Tongue (tissue), 2 donors: ENCODE results near the gene INSIG2. TPM values are rescaled to one million over a fixed set of nuclear protein-coding genes. Genes with fewer than 3 reads are reported as not detected.

ENCODE experiments used
- DNase-seq: peaks from one replicate; pipeline ENCODE4 v3.0.0-alpha.2; 2015
- total RNA-seq: library from RNA; depleted of rRNA; stranded (reverse); fragments of >200 nt; gene quantifications from one replicate; pipeline ENCODE4 v1.2.3, GENCODE V29; 2014

INSIG2 gene
- total RNA-seq, 1 donor from 2014 or later: 15.6 TPM

DNA sequence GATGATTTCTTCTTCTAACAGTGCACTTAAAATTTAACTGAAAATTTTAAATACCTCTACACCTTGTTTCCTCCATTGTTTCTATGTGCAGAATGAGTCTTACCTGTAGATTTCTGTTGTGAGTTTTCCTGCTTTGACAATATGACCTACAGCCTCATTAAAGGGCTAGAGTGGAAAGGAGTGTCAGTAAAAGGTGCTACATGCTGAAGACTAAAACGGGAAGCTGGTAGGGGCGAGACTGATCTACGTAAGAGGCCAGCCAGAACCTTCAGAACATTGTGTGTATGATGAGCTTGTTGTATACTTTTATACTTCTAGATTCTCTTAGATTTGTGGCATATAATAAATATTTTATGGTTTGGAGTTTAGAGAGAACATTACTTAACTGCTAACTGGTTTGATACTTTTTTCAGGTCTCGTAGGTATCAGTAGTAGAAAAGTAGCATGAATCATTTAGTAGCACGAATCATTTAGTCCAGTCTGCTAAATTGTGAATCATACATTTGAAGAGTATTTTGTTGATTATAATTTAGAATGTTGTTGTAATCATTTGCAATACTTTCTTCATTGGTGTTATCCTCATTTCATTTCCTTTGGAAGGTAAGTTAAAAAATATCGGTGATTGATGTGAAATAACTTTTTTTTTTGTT lies 14.3 kb downstream of the INSIG2 start:
- DNase-seq: no peak

DNA sequence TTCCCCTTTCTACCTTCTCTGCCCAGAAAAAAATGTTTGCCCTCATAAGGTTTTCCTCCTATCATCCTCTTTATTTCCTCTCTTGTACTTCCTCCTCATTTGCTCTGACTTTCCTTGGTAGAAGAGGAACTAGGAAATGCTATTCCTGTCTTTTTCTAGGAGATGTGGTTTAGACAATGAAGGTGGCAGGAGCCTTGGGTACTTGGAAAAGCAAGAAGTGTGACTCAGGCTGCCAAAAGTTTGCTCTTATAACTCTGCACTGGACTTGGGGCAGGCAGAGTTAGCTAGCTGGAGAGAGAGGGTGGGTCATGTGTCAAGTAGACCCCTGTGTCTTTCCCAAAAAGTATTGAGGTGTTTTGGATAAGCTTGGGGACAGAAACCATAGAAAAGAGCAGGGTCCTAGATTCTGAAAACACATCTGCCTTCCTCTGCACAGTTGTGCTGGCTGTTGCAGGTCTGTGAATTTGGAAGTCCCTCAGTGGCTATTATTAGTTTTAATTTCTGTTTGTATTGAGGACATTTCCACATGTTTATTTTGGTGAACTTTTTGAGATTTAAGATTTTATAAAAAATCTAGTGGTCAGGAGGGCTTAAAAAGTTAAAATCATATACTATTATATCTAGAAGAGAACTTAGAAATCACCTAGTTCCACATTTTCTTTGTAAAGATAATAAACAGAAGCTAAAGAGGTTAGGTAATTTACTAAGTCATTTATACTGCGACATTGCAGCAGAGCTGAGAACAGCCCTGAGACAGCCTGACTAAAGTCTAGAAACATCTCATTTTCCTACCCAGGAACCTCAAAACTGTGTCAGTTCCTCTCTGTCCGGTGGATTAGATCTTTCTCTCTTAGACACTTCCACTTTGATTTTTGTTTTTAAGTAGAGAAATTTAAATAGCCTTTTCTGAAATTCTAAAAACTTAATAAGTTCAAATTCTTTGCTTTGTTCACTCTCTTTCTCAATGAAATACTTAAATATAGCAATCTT lies 16.0 kb downstream of the INSIG2 start:
- no peak for DNase-seq

DNA sequence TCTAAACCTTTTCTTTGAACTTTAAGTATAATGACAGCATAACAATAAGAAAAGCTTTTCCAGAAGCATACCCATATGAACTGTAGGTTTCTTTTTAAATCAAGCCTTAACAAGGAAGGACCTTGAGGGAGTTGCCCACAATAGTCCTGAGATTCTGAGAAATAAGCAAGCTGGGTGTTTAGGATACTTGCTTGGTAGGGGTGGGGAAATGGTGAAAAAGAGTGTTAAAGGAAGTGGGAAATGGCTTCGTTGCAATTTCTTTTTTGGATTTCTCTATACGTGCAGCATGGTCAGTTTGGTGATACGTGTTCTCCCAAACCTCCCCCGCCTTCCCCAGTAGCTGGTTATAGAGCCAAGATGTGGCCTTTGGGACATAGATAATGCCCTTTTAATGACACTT lies 17.2 kb downstream of the INSIG2 start:
- no peak for DNase-seq

DNA sequence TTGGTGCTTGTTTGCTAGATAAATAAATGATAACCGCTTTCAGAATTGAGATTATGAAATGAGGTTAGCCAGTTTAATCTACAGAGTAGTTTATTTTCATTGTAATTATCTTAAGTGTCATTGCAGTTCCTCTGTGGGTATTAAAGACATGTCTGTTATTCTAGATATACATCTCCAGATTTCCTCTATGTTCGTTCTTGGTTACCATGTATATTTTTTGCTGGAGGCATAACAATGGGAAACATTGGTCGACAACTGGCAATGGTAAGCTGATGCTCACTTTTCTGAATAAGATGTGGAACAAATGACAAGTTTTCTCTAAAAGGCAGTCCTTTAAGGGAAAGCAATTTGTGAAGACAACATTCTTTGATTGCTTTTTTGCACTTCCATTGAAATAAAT lies 18.7 kb downstream of the INSIG2 start:
- no peak for DNase-seq

DNA sequence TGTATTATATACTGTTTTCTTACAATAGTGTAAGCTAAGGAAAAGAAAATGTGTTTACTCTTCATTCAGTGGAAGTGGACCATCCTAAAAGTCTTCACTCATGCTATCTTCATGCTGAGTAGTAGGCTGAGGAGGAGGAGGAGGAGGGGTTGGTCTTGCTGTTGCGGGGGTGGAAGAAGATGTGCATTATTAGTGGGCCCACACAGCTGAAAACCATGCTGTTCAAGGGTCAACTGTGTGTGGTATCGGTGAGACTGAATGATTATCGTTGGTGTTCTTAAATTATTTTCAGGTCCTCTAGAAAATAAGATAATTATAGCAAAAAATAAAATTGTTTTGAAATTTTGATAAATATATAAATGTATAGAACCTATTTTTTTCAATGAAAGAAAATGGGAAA lies 22.0 kb downstream of the INSIG2 start:
- DNase-seq: no peak

DNA sequence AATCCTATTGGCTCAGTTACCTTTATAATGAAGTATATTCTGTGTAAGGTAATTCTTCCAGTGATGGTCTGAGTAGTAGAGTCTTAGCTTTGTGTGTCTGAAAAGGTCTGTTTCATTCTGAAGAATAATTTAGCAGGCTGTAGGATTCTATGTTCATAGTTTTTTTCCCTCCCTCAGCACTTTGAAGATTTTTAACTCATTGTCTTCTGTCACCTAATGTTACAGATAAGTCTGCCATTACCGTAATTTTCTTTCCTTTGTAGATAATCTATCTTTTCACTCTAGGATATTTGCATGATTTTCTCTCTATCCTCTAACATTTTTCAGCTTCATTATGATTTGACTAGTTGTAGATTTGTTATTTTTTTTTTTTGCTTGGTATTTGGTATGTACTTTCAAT lies 22.7 kb downstream of the INSIG2 start:
- DNase-seq: no peak

DNA sequence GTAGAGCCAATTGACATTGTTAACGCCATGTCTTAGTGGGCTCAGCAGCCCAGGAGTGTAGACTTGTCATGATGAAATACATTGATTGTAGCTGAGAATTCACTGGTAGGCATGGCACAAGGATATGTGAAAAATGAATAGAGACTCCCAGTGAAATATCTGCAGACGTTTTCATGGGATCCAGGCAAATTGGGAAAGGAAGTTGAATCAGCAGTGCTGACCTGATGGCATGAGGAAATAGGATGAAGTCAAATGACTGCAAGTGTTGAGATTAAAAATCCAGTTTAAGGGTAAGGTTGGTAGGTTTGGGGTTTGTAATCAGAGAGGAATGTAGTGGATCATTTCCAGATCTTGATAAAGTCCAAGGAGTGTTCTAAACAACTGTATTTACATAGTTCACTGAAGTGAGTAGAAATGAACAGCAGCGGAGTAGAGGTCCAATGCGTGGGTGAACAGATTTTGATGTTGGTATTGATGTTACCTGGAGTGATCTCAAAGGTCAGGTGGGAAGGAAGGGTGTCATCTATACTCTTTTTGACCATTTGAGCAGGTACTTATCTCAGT lies 24.6 kb downstream of the INSIG2 start:
- no peak for DNase-seq

DNA sequence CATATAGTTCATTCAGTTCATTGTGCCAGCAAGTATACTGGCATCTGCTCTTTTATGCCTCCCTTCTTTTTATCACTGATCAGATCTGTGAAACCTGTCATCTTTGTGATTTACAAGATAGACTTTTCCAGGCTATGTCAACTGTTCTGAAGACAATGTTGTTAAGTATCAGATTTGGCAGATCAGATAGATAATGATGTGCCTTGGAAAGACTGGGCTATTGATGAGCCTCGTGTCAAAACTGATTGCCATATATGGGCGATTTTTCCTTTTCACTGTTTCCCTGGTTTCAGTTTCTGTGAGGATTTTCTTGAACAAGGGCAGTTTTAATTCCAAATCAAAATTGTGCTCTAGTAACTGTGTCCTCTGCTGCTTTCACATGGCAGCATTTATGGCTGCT lies 26.6 kb downstream of the INSIG2 start:
- no peak for DNase-seq

DNA sequence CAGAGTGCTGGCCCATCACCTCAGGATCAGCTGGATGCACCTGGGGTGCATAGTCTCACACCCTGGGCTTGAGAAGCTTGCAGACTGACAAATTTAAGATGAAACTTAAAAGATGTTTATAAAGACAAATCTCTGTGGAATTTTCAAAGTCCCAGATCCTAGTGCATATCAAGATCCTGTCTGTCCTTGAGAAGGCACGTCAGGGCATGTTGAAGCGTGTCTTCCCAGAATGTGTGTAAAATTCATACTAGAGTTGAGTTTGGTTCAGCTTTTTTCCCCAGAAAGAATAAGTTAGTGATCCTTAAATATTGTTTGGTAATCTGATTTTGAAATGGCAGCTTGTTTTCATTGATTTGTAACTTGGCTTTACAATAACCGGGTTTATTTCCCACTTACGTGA lies 27.5 kb downstream of the INSIG2 start:
- no peak for DNase-seq

DNA sequence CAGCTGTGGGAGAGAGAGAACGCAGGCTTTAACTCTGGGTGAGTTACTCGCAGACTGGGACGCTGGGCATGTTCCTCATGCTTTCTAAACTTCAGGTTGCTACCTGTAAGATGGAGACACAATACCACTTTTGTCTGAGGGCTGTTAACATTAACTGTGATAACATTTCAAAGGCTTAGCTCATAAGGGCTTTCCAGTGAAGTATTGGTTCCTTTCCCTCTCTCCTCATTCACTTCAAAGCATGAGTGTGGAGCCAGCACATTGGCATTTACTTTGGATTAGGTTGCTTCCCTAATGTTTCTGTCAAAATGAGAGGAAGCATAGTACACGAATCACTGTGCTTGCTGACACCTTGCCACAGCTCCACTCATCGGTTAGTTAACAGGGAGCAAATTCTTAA lies 30.2 kb downstream of the INSIG2 start:
- DNase-seq: no peak

DNA sequence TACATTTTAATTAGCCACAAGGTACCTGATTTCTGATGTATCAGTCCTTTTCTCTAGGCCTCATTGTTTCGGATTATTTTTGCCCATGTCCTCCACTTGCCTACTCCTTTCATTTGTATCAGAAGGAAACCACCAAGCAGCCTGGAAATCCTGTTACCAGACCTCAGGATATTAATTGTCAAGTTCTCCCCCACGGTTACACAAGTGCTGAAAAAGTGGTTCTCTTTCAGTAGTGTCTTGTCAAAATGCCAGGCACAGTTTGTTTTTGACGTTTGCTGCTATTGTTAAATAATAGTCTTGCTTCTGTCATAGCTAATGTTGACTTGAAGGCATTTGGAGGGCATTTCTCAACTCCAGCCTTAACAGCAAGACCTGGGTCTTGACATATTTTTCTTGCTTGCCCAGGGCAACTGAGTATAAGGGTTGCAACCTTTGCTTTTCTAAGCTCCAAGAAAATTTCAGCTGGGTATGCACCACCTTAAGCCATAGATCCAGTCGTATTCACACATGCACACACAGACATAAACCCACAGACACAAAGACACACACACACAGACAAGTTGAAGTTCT lies 31.0 kb downstream of the INSIG2 start:
- DNase-seq: no peak

DNA sequence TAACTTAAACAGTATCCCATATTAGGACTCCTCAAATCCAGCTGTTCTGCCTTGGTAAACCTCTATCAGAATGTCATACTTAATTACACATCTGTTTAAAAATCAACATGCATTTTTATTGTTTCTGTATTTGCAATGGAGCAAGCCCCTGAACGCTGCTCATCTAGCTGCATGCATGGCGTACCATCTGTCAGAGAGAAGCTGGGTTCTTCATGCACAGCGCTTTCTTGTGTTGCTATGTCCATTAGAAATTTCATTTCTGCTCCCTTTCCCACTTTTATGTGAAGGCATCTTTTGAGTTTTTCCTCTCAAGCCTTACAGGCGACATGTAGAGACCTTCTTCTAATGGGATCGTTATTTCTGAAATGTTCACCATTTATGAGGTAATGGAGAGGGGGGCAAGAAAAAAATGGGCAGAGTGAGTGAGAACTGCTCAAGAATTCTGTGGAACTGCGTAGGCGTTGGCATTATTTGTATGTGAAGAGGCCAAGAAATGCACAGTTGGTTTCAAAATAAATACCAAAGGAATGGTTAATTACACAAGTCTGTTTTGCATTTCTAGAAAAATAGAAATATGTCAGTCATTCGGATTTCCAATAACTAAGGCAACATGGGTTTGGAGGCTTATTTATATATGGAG lies 31.6 kb downstream of the INSIG2 start:
- no peak for DNase-seq

DNA sequence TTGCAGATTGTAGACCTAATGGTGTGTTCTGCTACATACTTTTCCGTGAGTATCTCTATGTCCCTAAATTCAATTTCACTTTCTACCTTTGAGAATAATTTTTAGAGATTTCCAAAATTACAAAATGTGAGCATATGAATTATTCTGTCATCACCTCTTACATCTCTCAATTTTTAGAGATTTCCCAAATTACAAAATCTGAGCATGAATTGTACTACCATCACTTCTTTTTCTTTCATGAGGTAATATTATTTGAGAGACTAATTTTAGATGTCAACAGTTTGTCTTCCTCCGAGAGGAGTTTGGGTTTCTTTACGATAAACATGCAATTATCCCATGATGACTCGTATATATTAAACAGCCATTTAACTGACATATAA lies 32.1 kb downstream of the INSIG2 start:
- no peak for DNase-seq

DNA sequence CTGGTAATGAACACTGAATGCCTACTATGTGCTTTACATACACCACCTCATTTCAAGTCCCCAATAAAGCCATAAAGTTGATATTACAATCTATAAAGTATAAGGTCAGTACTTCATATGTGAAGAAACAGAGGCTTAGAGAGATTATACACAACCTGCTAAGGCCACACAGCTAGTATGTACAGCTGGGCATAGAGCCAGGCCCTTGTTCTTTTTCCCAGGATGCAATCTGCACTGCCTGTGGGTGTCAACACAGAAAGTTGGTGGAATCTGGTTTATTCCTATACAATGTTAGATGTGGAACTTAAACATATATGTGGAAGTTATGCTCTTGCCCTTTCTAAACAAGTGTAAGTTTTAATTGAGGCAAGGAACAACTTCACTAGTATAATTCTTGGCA lies 32.8 kb downstream of the INSIG2 start:
- no peak for DNase-seq

DNA sequence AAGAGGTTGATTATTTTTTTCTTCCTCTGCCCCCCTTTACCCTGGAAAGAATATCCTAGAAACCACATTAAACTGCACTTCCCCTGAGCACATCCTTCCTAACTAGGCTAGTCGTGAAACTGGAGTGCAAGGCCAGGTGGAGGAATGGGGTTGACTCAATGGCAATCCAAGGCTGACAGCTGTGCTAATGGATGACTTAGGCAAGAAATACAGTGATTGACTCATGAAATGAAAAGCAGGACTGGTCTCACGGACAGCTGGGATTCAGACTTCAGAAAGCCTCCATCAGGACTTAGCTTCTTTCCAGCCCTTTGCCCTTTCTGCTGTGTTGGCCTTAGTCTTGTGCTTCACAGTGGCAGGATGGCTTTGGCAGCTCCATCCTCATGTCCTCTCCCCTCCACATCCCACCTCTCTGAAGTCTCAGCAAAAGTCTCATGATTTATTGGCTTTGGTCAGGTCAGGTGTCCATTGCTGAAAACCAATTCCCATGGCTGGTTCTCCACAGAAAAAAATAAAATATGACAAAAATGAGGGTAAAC lies 33.8 kb downstream of the INSIG2 start:
- no peak for DNase-seq

DNA sequence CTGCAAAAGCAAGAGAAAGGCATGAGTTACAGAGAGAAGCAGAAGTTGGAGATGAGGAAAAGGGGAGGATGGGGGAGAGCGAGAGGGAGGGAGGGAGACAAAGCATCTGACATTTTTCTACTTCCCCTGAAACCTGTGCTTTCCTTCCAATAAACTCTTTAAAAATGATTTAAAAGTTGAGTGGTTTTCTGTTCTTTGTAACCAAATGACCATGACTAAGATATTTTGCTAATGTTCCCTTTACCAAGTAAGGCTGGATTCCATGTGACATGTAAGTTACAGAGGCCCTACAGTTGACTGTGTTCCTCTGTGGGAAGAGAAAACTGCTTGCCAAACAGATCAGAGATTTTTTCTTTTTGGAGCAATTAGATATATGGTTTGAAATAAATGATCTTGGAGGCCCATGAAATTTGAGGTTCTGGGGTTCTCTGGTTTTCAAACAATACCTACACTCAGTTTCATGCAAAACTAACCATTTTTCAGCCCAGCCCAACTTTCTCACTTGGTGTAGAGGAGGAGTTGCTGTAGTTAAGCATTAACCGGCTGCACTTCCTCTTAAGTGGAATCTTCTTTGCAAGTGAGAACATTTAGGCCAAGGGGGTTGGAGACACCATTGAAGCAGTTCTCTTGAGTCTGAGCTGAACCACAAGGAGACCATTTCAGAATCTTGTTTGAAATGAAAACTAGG lies 34.5 kb downstream of the INSIG2 start:
- DNase-seq: no peak

DNA sequence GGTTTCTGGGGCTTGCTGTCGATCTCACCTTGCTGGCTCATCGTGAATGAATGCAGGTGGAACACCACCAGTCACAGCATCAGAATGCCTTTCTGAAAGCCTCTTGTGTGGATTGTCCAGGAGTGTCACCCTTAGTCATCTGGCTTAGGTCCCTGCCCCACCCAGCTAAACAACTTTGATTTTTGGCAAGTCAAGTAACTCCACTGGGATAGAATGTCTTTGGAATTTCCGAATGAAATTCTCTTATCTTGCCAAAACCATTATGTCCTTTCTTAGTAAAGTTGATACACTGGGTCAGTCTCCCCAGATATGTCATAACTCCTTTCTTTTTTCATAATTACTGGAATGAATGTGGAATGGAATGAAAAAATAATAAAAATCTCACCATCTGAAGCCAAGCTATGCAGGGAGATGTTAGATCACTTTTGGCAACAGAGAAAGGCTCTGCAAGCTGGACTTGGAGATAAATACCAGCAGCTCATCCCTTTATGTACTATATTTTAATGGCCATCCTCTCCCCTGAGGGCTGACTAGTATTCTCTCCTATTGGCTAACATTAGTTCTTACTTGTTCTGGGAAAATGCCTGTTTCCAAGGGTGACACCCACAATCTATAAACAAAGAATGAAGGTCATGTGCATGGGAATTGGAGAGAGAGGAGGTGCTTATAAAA lies 35.4 kb downstream of the INSIG2 start:
- DNase-seq: peak; percentile 33

DNA sequence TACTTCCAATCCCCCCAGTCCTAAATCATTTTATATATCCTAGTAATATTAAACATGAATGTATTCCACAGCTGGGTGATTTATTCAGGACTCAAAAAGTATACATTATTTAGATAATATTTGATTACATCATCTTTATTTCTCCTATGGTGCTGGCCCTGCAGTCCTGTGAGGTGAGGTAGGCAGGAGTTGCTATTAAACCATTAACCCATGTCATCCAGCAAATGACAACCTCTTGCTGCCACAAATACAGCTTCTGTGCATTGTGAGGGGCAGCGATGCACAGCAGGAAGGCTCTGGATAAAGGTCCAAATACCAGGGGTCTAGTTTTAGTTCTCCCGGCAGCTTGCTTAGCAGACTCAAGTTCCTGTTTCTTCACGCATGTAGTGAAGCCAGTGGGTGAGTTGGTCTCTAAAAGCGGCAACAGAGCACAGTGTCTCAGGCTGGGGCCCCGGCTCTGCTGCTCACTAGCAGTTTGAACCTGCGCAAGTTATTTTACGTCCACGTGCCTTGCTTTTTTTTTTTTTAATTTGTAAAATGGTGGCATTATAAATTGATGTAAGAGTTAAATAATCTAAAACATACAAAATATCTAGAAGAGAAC lies 36.1 kb downstream of the INSIG2 start:
- DNase-seq: no peak

DNA sequence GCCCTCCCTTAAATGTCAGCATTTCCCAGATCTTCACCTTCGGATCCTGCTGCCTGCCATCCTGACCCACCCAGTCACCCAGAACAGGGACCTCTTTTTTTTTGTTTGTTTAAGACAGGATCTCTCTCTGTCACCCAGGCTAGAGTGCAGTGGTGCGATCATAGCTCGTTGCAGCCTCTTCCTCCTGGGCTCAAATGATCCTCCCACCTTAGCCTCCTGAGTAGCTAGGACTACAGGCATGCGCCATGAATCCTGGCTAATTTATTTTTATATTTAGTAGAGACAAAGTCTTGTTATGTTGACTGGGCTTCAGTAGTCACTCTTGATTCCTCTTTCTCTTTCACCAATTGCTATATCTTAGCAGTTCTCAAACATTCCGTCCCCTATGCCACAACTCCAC lies 39.0 kb downstream of the INSIG2 start:
- no peak for DNase-seq

DNA sequence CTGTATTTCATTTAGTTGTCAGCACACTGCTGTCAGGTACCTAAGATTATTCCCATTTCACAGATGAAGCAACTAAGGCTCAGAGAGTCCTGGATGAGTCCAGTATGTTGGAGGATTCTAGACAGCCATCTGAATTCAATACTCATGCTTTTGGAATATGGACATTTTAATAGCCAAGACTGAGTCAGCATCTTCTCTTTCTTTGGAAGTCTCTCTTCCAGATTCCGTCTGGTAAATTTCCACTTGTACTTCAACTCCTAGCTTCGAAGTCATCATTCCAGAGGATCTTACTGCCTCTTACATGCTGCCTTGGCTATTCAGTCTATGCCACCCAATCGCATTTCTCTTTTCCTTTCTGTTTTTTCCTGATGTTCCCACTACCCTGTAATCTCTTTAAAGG lies 40.6 kb downstream of the INSIG2 start:
- DNase-seq: no peak

DNA sequence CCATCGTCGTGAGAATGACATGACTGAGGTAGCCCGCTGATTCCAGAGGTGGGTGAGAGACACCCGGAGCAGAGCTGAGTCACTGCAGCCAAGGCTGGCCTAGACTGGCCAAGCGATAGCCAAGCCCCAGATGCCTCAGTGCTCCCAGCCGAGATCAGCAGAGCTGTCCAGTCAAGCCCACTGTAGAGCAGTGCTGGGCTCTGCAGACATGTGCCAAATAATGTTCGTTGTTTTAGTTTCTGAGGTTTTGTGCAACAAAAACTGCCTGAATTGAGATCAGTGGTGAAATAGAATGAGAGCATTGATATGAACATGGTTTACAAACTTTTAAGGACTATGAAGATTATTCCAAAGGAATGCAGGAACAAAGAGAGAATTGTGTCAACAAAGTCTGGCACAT lies 42.1 kb downstream of the INSIG2 start:
- no peak for DNase-seq
